Liver (tissue), 9 donors: ENCODE data around the gene SHB. TPM values are rescaled to one million over a fixed set of nuclear protein-coding genes. Genes with fewer than 3 reads are reported as not detected.

ENCODE experiments used
- DNase-seq: peaks from one replicate; pipeline ENCODE4 v3.0.0-alpha.2; 2017; ENCODE audit warnings: low spot score
- H3K27ac ChIP-seq, 2 donors: one replicate each; pipeline ENCODE4 v1.7.0; 2013; ENCODE audit warnings: inconsistent platforms in 2 of 2, low read length in 2 of 2, control low read depth in 1 of 2, low read depth in 1 of 2, mild to moderate bottlenecking in 1 of 2
- H3K27me3 ChIP-seq, 4 donors: one replicate each; pipeline versions ENCODE4 v1.6.1 to v1.7.0; 2013; ENCODE audit warnings: low read length in 3 of 4, inconsistent platforms in 1 of 4, mild to moderate bottlenecking in 1 of 4, moderate library complexity in 1 of 4; ENCODE audit not compliant: control insufficient read depth in 4 of 4, insufficient read depth in 4 of 4
- H3K36me3 ChIP-seq, 4 donors: one replicate each; pipeline versions ENCODE4 v1.6.1 to v1.7.0; 2013; ENCODE audit warnings: low read length in 3 of 4, mild to moderate bottlenecking in 3 of 4, low read depth in 1 of 4, moderate library complexity in 1 of 4; ENCODE audit not compliant: control insufficient read depth in 4 of 4, insufficient read depth in 3 of 4
- H3K4me1 ChIP-seq, 4 donors: one replicate each; pipeline versions ENCODE4 v1.6.1 to v1.7.0; 2013; ENCODE audit warnings: low read length in 3 of 4, mild to moderate bottlenecking in 3 of 4, moderate library complexity in 1 of 4; ENCODE audit not compliant: control insufficient read depth in 4 of 4, insufficient read depth in 4 of 4
- H3K4me3 ChIP-seq, 3 donors: one replicate each; pipeline versions ENCODE4 v1.6.1 to v1.7.0; 2013; ENCODE audit warnings: low read length in 3 of 3, control low read depth in 1 of 3, low read depth in 1 of 3, mild to moderate bottlenecking in 1 of 3
- H3K9ac ChIP-seq, 2 donors: one replicate each; pipeline ENCODE4 v1.7.0; 2013; ENCODE audit warnings: low read length in 2 of 2, mild to moderate bottlenecking in 2 of 2, moderate library complexity in 2 of 2, control low read depth in 1 of 2, low read depth in 1 of 2
- H3K9me3 ChIP-seq, 4 donors: one replicate each; pipeline versions ENCODE4 v1.6.1 to v1.7.0; 2013; ENCODE audit warnings: low read length in 3 of 4; ENCODE audit not compliant: control insufficient read depth in 4 of 4
- ATF3 ChIP-seq: IDR thresholded peaks from 2 replicates; pipeline ENCODE4 v1.6.1; 2016; ENCODE audit warnings: antibody characterized with exemption
- EGR1 ChIP-seq, 2 donors: IDR thresholded peaks; 2 replicates each; pipeline ENCODE4 v1.6.1; 2016 to 2018; ENCODE audit warnings: antibody characterized with exemption in 2 of 2, low read depth in 2 of 2
- NR2F2 ChIP-seq: IDR thresholded peaks from 2 replicates; pipeline ENCODE4 v1.6.1; 2016; ENCODE audit warnings: antibody characterized with exemption
- RAD21 ChIP-seq, 2 donors: IDR thresholded peaks; 2 replicates each; pipeline ENCODE4 v1.6.1; 2016; ENCODE audit warnings: antibody characterized with exemption in 2 of 2, mild to moderate bottlenecking in 2 of 2
- REST ChIP-seq: IDR thresholded peaks from 2 replicates; pipeline ENCODE4 v1.6.1; 2016; ENCODE audit warnings: antibody characterized with exemption, mild to moderate bottlenecking
- RXRA ChIP-seq, 2 donors: IDR thresholded peaks; 2 replicates each; pipeline ENCODE4 v1.6.1; 2017 to 2018; ENCODE audit warnings: antibody characterized with exemption in 2 of 2, mild to moderate bottlenecking in 1 of 2
- TAF1 ChIP-seq: conservative IDR thresholded peaks from 2 replicates; pipeline ENCODE4 v1.6.1; 2016; ENCODE audit warnings: antibody characterized with exemption, mild to moderate bottlenecking
- WGBS: extraction: QIAGEN DNeasy Blood & Tissue Kit; methylation state at CpG from one replicate; pipeline ENCODE4 v1.1.7; 2013; 5-methylcytosine and 5-hydroxymethylcytosine counted together
- polyA plus RNA-seq, 2 donors: library from polyadenylated mRNA; stranded (reverse) in 1 of 2; unstranded in 1 of 2; fragments of 200-250 nt in 1 of 2; fragments of >200 nt in 1 of 2; fragmentation: Nextera tagmentation in 1 of 2; extraction: Ambion mirVana in 1 of 2; gene quantifications; one replicate each; pipeline versions ENCODE4 v1.2.1 to v1.2.3, GENCODE V29; 2013 to 2015
- total RNA-seq, 2 donors: library from RNA; depleted of rRNA; stranded (reverse); fragments of >200 nt; gene quantifications; one replicate each; pipeline ENCODE4 v1.2.3, GENCODE V29; 2014
- TF ChIP-seq, protein P1 (sequence below): fragments of 150-350 bp; IDR thresholded peaks from 2 replicates; pipeline ENCODE4 v1.5.1; 2017; ENCODE audit warnings: improper control_type of control experiment, low read depth, low read length; ENCODE audit not compliant: missing input control
- TF ChIP-seq, protein P2 (sequence below): IDR thresholded peaks from 2 replicates; pipeline ENCODE4 v1.6.1; 2016; ENCODE audit warnings: antibody characterized with exemption
- TF ChIP-seq, protein P3 (sequence below): IDR thresholded peaks from 2 replicates; pipeline ENCODE4 v1.6.1; 2016; ENCODE audit warnings: antibody characterized with exemption
- donor health status: healthy.
- donor health status: healthy.
- donor health status: healthy.
- donor health status: healthy.
- donor health status: healthy.

SHB gene
- total and polyA plus RNA-seq, 4 donors = 3.4 to 17.3 (median 7.0) TPM

DNA sequence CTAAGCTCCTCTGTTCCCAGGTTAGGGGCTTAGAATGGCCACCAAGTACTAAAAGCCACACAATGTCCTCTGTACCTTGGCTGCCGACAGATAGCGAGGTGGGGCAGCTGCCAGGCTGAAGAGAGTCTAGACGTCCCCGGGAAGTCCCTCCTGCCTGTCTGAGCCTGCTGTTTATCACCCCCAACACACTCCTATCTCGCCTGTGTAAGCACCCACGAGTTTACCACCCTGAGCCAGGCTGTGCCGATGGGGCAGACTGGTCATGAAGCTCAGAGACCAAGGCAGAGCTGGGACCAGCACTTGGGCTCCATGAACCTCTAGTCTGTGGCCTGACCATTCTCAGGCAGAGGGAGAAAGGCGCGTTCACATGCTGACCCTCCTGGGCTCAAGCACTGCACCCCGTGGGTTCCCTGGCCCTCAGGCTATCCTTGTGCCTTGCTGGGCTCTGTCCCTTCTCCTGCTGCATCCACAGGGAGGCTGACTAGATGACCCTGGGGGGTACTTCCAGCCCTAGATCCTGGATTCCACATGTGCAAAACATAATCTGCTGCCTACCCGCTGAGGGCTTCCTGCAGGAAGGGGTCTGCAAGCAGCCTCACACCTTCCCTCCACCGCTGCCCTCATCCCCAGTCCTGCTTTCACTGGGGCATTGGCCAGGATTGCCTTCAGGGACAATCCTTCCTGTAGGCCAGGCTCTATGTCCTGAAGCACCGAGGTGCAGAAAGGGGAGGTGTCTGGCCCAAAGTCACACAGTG, 146.5 kb downstream of the SHB start:
- DNase-seq = no peak
- Histone ChIP-seq H3K4me1 (peaks cover 0 to 3% (median under 1%) of the 10 kb centered on the region in 4 donors), H3K36me3 (peaks cover 0 to 29% (median 10%) of the 10 kb centered on the region in 4 donors), H3K4me3 (no peak overlapping the region), H3K27me3 (no peaks in the 10 kb centered on the region), H3K27ac (no peak overlapping the region), H3K9me3 (no peaks in the 10 kb centered on the region), H3K9ac (no peak overlapping the region)
- 66% methylated on average over 13 of the region's 13 CpGs for WGBS
- no peak for TF ChIP-seq RXRA (IDR thresholded peaks at IDR 0.05)
- TF ChIP-seq NR2F2 = no peak
- TF ChIP-seq, protein P1, sequence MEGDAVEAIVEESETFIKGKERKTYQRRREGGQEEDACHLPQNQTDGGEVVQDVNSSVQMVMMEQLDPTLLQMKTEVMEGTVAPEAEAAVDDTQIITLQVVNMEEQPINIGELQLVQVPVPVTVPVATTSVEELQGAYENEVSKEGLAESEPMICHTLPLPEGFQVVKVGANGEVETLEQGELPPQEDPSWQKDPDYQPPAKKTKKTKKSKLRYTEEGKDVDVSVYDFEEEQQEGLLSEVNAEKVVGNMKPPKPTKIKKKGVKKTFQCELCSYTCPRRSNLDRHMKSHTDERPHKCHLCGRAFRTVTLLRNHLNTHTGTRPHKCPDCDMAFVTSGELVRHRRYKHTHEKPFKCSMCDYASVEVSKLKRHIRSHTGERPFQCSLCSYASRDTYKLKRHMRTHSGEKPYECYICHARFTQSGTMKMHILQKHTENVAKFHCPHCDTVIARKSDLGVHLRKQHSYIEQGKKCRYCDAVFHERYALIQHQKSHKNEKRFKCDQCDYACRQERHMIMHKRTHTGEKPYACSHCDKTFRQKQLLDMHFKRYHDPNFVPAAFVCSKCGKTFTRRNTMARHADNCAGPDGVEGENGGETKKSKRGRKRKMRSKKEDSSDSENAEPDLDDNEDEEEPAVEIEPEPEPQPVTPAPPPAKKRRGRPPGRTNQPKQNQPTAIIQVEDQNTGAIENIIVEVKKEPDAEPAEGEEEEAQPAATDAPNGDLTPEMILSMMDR = no peak
- TF ChIP-seq, protein P2, sequence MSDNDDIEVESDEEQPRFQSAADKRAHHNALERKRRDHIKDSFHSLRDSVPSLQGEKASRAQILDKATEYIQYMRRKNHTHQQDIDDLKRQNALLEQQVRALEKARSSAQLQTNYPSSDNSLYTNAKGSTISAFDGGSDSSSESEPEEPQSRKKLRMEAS = no peak

DNA sequence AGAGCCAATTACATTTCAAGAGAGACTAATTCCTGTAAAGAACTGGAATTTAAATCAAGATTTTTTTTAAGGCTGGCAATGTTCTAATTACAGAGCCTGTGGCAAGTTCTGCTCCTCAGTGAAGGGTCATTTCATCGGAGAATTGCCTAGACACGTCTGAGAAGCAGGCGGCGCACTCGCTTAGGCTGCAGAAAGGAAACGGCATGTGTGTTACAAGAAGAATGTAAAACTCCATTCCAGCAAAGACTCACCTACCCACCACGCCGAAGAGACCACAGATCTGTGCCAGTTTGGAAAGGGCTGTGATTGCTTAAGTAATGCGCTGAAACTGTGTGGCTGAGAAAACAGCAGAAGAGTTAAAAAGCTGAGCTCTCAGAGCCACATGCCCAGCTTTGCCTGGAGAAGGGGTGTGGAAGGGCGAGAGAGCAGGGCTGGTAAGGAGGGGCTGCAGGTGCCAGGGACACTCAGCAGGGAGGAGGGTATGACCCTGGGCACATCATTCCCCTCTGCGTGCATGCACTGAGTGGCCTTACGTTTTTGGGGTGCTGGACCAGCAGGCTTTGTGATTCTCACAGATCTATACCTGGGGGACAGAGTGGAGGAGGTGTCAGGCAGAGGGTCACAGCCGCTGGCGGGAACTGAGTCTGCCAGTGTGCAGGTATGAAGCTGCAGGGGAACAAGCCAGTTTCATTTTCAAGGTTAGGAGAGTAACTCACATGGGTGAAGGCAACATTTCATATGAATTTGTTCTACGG, 147.3 kb downstream of the SHB start:
- Histone ChIP-seq H3K9me3 (no peaks in the 10 kb centered on the region), H3K4me3 (no peak overlapping the region), H3K9ac (no peak overlapping the region), H3K36me3 (peaks cover 0 to 29% (median 12%) of the 10 kb centered on the region in 4 donors), H3K4me1 (peaks cover 0 to 6% (median 0%) of the 10 kb centered on the region in 4 donors), H3K27me3 (no peaks in the 10 kb centered on the region), H3K27ac (no peak overlapping the region)
- TF ChIP-seq TAF1 (no peak), EGR1 (IDR thresholded peaks at IDR 0.05; ENCODE audit: low read depth in 2 of 2) (no peak), NR2F2 (no peak), ATF3 (no peak), RAD21 (IDR thresholded peaks at IDR 0.05) (no peak), RXRA (IDR thresholded peaks at IDR 0.05) (no peak), REST (no peak)
- TF ChIP-seq, protein P2 = no peak
- TF ChIP-seq, protein P1 = no peak
- TF ChIP-seq, protein P3, sequence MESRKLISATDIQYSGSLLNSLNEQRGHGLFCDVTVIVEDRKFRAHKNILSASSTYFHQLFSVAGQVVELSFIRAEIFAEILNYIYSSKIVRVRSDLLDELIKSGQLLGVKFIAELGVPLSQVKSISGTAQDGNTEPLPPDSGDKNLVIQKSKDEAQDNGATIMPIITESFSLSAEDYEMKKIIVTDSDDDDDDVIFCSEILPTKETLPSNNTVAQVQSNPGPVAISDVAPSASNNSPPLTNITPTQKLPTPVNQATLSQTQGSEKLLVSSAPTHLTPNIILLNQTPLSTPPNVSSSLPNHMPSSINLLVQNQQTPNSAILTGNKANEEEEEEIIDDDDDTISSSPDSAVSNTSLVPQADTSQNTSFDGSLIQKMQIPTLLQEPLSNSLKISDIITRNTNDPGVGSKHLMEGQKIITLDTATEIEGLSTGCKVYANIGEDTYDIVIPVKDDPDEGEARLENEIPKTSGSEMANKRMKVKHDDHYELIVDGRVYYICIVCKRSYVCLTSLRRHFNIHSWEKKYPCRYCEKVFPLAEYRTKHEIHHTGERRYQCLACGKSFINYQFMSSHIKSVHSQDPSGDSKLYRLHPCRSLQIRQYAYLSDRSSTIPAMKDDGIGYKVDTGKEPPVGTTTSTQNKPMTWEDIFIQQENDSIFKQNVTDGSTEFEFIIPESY = no peak
- WGBS = 94% methylated on average over 15 of the region's 15 CpGs
- DNase-seq = no peak
